Central memory CD4-positive, alpha-beta T cell (primary cell): Measurements from ENCODE around the gene TEFM.
"Not testable (repeated sequence)": the region's sequence is repeated elsewhere in the genome, so short reads cannot be mapped to it uniquely, and the experiment has no call there.

Source experiments
- DNase-seq: peaks from one replicate; pipeline ENCODE4 v3.0.0; 2022
- total RNA-seq, 3 experiments: gene quantifications; one replicate each; lab custom pipeline; 2026; lab: John Stamatoyannopoulos, UW

TEFM gene
- total RNA-seq = 7.7 to 16.4 (median 12.1) reads per million in 3 experiments

DNA sequence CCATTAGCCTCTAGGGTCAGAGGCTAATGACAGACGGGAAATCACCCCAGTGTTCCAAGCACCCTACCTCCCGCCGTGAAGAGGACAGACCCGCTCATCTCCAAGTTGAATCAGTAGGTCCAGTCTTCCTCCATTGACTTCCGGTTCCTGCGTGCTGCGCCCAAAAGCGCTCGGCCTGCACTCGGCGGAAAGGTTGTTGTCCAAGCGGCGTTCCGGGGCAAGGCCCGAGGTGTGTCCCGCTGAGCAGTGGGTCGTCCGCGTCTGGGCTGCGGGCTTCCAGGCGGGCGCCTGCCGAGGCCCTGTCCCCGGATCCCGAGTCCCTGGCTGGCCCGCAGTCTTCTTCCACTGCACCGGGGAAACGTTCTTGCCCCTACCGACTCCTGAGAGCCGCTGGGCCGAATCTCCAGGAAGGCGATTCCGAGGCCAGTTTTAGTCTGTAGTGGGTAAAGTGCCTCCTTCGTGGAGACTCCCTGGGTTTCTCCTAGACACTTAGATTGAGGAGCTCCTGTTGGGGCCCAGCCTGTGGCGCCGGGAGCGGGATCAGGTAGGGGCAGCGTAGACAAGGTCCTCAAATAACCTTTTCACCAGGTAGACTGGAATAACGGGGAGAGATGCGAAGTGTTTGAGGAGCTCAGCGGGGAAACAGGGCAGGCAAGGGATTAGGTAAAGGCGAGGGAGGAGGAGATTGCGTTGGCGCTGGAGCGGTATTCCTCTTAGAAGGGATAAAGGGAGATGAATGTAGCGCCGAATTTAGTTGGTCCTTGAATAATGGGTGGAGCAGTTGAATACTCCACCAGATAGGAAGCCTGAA is at the start of gene TEFM:
TEFM (minus strand) TSS at position 138 of the 811 bp plus-strand sequence; CDS start at position 98, 40 bp downstream.
- DNase-seq = peak; percentile 74

GRCh38 chr17:30954046-30954830 is 48.2 kb upstream of the TEFM start:
- DNase-seq = no peak

DNA sequence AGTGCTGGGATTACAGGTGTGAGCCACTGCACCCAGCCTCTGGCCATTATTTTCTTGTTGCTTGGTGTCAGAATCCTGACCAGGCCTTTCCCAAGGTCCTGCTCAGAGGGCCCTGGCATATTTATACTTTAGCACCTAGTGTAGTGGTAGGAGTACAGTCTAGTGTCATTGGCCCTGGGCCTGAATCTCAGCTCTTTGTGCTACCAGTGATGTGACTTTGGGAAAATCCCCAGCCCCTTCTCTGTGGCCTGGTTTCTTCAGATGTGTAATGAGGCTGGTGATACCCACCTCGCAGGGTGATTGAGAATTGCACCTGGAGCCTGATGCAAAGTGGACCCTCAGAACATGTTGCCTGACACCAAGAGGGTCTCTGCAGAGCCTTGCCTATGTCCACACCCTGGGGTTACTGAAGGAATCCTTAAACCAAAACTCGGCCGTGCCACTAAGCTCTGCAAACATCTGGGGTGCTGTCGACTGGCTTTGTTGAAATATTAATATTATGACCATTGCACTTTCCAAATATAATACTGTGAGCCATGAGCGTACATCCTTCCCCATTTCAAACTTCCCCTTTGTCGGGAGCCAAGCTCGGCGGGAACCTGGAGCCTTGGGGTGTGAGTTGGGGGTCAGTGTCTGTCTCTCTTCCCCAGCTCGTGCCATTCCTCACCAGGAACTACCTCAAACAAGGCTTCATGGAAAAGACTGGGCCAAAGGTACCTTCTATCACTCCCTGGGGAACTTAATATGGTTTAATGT is 46.8 kb upstream of the TEFM start:
- no peak for DNase-seq

DNA sequence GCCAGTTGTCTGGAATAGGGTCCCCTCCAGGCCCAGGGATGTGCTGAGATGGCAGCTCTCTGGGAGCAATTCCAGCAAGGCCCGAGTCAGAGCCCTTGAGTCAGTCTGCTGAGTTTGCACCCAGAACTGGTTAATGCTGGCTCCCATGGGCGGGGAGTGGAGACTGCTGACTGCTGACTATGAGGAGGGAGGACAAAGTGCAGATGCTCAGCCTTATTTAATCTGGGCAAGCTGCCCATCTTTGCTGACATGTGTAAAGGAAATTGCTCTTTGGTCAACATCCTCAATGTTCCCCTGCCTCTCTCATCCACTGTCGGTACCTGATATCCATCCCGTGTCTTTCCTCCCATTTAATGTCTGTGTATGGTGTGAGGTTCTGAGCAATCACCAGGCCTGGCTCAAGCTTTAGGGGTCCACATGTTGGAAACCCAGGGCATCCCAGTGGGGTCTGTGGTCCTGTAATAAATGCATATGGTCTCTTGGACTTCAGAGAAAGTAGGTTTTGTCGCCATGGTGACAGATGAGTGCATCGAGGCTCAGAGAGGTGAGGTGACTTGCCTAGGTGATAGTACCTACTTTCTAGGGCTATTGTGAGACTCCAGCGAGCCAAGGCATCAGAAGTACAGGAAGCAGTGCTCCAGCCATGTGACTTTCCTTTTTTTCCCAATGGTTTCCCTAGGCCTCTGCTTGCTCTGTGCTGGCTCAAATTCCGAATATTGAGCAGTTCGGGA is 44.8 kb upstream of the TEFM start:
- no peak for DNase-seq

DNA sequence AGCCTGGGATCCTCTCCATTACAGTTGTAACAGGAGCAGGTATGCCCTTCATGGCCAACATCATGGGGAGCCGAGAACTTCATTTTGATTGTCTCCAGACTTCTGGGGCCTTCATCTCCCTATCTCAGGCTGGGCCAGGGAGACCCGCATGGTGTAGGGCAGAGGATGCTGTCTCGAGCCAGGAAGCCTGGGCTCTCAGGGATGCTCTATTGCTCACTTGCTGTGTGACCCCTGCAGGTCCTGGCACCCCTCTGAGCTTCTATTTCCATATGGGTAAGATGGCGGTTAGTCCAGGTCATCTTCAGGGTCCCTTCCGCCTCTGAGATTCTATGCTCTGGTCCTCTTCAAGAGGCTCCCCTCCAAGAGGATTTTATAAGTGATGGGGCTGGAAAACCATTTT is 44.2 kb upstream of the TEFM start:
- no peak for DNase-seq

DNA sequence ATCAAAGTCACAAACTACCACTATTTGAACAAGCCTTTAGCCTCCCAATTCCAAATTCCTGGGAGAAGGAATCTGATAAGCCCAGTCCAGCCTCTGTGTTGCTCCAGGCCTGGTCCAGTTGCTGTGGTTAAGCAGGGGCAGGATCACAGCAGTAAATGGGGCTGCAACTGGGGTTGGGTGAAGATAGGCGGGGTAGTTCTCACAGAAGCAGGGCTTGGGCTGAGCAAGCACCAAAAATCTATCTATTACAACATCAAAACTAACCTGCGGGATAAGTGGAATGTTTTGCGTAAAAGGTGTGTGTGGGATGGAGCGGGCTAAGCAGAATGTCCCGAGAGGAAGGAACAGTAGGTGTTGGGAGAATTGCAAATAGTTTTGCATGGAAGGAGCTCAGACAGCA is 41.8 kb upstream of the TEFM start:
- DNase-seq = no peak

DNA sequence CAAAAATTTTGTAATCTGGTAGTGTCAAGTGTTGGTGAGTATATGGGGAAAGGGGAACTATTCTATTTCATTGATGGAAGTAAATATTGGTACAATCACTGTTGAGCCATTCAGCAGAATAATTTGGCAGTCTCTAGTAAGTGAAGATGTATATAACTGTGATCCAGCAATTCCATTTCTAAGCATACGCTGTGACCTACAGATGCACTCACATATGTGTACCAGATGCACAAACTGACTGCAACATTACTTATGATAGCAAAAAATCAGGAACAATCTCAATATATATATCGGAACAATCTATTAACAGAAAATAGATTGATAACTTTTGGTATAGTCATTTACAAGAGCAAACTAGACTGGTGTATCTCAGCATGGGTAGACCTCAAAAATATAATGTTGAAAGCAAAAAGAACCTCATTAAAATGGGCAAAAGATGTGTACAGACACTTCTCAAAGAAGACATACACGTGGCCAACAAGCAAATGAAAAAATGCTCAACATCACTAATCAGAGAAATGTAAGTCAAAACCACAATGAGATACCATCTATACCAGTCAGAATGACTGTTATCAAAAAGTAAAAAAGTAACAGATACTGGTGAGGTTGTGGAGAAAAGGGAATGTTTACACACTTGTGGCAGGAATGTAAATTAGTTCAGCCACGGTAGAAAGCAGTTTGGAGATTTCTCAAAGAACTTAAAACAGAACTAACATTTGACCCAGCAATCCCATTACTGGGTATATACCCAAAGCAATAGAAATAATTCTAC is 36.5 kb upstream of the TEFM start:
- no peak for DNase-seq

- DNase-seq = no peak
Measured at GRCh38 chr17:30939051-30939689, 33.1 kb upstream of the TEFM start.

GRCh38 chr17:30933966-30934365 is 27.9 kb upstream of the TEFM start:
- DNase-seq = no peak

GRCh38 chr17:30931582-30931981 is 25.5 kb upstream of the TEFM start:
- not testable (repeated sequence) for DNase-seq

GRCh38 chr17:30930495-30930894 is 24.5 kb upstream of the TEFM start:
- no peak for DNase-seq

- not testable (repeated sequence) for DNase-seq
Measured at GRCh38 chr17:30929861-30930260, 23.8 kb upstream of the TEFM start.

DNA sequence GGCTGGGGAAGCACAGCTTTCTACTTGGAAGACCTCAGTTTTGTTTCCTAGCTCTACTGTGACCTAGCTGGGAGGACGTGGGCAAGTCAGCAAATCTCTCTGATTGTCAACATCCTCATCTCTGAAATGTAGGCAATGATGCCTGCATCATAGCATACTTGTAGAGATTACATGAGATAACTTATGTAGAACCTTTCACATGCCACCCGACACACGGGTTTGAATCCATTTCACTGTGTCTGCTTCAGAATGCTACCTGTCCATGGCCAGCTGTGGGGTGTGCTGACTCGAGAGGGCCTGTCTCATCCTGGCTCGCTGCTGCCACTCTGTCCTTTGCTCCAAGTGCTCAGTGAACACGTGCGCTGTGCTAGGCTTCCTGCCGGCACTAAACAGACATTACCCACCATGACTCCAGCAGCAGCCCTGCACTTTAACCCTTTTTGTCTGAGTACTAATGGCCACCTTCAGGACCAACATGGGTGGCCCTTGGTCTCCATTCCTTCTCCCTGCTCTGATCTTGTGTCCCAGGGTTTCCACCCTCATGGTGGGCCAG is 23.1 kb upstream of the TEFM start:
- DNase-seq = no peak

GRCh38 chr17:30928584-30928983 is 22.5 kb upstream of the TEFM start:
- DNase-seq = no peak

DNA sequence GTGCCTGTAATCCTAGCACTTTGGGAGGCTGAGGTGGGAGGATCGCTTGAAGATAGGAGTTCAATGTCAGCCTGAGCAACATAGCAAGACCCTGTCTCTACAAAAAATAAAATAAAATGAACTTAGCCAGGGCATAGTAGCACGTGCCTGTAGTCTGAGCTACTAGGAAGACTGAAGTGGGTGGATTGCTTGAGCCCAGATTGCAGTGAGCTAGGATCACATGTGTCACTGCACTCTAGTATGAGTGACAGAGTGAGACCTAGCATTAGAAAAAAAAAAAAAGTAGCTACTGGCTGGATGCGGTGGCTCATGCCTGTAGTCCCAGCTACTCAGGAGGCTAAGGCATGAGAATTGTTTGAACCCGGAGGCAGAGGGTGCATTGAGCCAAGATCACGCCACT is 21.7 kb upstream of the TEFM start:
- no peak for DNase-seq

DNA sequence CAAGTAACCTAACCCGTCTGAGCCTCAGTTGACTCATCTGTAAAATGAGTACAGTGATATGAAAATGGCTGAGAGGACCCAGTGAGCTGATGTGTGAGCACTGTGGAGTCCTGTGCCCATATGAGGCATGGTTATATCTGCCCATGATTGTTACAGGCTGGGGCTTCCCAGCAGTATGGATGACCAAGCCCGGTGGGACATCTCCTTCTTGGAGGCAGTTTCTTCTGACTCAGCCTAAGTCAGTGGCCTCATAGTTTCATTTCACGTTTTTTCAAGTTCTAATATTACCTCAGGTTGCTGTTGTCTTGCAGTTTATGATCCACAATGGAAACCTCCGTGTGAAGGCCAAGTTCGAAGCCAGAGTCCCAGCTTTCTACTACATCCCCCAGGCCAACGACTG is 20.5 kb upstream of the TEFM start:
- no peak for DNase-seq

GRCh38 chr17:30924341-30924740 is 18.3 kb upstream of the TEFM start:
- no peak for DNase-seq

DNA sequence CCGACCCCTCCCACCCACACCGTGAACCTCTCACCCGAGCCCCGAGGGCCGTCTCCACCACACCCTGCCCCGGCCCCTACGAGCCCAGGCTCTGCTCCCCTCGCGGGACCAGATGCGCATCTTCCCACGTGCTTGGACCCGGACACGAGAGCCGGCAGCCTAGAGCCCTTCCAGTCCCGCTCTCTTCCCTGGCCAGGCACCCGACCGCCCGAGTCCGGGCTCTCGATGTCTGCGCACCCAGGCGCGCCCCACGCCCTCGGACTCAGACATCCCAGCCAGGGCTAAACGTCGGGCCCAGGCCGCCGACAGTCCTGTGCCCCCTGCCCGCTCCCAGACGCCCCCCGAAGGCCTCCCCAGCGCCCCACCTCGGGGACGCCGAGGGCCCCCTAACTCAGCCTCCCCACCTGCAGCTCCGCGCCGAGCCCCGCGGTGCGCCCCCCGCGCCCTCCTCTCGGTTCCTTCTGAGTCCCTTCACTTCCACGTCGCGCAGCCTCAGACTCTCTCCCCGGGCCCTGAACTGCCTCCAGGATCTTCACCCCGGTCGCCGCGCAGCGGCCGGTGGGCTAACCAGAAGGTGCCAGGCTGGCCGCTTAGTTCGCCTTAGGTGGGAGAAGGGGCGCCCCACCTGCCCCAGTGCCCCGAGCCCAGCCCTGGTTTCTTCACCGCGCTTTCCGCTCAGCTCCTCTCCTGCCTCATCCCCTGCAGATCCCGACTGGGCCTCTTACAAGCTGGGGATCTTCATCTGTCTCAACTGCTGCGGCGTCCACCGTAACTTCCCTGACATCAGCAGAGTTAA is 16.4 kb upstream of the TEFM start:
- no peak for DNase-seq

DNA sequence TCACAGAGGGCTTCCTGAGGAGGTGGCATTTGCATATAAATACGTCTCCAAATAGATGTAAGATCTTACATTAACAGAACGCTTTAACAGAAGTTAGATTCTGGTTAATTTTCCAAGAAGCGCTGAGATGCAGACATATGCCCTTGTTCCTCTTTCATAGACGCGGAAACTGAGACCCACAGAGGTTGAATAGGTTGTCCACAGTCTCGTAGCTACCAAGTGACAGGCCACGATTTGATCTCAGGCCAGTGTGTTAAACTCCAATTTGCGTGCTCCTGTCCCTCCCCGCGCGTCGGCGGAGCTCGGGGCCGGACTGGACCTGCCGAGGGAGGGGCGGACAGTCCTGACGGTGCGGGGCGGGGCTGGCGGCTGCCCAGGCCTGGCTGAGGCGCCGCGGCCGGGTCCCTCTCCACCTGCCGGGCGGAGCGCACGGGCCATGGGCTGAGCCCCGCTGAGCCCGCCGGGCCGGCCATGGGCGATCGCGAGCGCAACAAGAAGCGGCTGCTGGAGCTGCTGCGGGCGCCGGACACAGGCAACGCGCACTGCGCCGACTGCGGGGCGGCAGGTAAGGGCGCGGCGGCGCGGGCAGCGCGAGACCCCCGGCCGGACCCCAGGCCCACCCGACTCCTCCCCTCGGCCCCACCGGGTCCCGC is 15.6 kb upstream of the TEFM start, which contains the start of gene ADAP2:
ADAP2 (plus strand) TSS at position 402 of the 653 bp plus-strand sequence; CDS start at position 472, 70 bp downstream.
- DNase-seq = no peak
